GM18498 (cell line): ENCODE measurements around the gene INPP4B.

Source experiments
- ATAC-seq: cut with Tn5 transposase; IDR thresholded peaks from one replicate; pipeline ENCODE4 v1.9.1; 2021; ENCODE audit warnings: mild to moderate bottlenecking, moderate library complexity; ENCODE audit not compliant: unreplicated experiment

The INPP4B gene

GRCh38 chr4:142846108-142846728 lies at the start of gene INPP4B:
Gene INPP4B (minus strand): TSS chr4:142846301.
- ATAC-seq, result peak; percentile 48

GRCh38 chr4:142893012-142893411 lies 46.9 kb upstream of the INPP4B start:
- no peak for ATAC-seq

GRCh38 chr4:142886566-142886965 lies 40.5 kb upstream of the INPP4B start:
- ATAC-seq, result no peak

GRCh38 chr4:142883040-142883832 lies 37.1 kb upstream of the INPP4B start:
- no peak for ATAC-seq

GRCh38 chr4:142882159-142882558 lies 36.1 kb upstream of the INPP4B start:
- ATAC-seq, result no peak

- no peak for ATAC-seq
These were observed 35.2 kb upstream of the INPP4B start for GRCh38 chr4:142881331-142881730.

GRCh38 chr4:142875117-142875516 lies 29.0 kb upstream of the INPP4B start:
- no peak for ATAC-seq

GRCh38 chr4:142874684-142875083 lies 28.6 kb upstream of the INPP4B start:
- ATAC-seq, result no peak

- no peak for ATAC-seq
These were observed 20.6 kb upstream of the INPP4B start for GRCh38 chr4:142866685-142867084.

GRCh38 chr4:142861351-142861750 lies 15.2 kb upstream of the INPP4B start:
- no peak for ATAC-seq

GRCh38 chr4:142858965-142859364 lies 12.9 kb upstream of the INPP4B start:
- ATAC-seq, result no peak

GRCh38 chr4:142858446-142858845 lies 12.3 kb upstream of the INPP4B start:
- no peak for ATAC-seq

- no peak for ATAC-seq
These were observed 10.5 kb upstream of the INPP4B start for GRCh38 chr4:142856576-142856975.

GRCh38 chr4:142850478-142850877 lies 4.4 kb upstream of the INPP4B start:
- no peak for ATAC-seq

- peak; percentile 73 for ATAC-seq
These were observed 862 bp upstream of the INPP4B start for GRCh38 chr4:142846729-142847596.

GRCh38 chr4:142845293-142846107 lies 601 bp downstream of the INPP4B start:
- peak; percentile 1 for ATAC-seq

- ATAC-seq, result no peak
These were observed 1.3 kb downstream of the INPP4B start for GRCh38 chr4:142844782-142845181.

- ATAC-seq, result no peak
These were observed 5.5 kb downstream of the INPP4B start for GRCh38 chr4:142840516-142841123.

- ATAC-seq, result no peak
These were observed 7.3 kb downstream of the INPP4B start for GRCh38 chr4:142838778-142839177.

GRCh38 chr4:142832022-142832421 lies 14.1 kb downstream of the INPP4B start:
- no peak for ATAC-seq
